PC-3 (cell line): Measurements from ENCODE around the gene PRSS12.

Experiments used
- CTCF ChIP-seq: fragments of 300-600 bp; sonication (generic); conservative IDR thresholded peaks from 2 replicates; pipeline ENCODE4 v1.5.1; 2017; ENCODE audit warnings: antibody characterized with exemption, low read depth, mild to moderate bottlenecking, low read length
- EZH2 ChIP-seq: fragments of 300-600 bp; sonication (generic); IDR thresholded peaks from one replicate; pipeline ENCODE4 v1.6.1; 2017; ENCODE audit warnings: antibody characterized with exemption, mild to moderate bottlenecking, low read length; ENCODE audit not compliant: unreplicated experiment
- EZH2phosphoT487 ChIP-seq: fragments of 300-600 bp; sonication (generic); IDR thresholded peaks from 2 replicates; pipeline ENCODE4 v1.6.1; 2018; ENCODE audit warnings: mild to moderate bottlenecking, antibody characterized with exemption, low read length, borderline replicate concordance

DNA sequence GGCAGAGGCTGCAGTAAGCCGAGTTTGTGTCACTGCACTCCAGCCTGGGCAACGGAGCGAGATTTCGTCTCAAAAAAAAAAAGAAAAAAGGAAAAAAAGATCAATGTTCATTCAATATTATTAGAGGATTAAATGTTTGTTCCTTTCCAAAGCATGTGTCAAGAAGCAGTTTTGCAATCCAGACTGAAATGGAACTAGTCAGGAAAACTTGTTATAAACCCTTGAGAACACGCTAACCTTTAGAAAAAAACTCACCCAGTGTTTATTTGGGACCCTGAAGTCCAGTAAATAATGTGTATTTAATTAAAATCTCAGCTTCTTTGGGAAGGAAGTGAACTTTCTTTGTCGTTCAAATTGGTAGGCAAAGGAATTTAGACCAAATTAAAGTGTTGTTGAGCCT, 16.4 kb upstream of the PRSS12 start:
- TF ChIP-seq EZH2 (no peak), CTCF (no peak), EZH2phosphoT487 (no peak)
